HepG2 (cell line): ENCODE measurements around the gene RAB34. TPM values are rescaled to one million over a fixed set of nuclear protein-coding genes. Genes with fewer than 3 reads are reported as not detected.

Experiments
- ATF7-NPFF ChIP-seq: sonication (generic); formaldehyde crosslinking; IDR thresholded peaks from 2 replicates; pipeline ENCODE4 v1.8.1; 2023; ENCODE audit warnings: mild to moderate bottlenecking, low read depth, missing genetic modification reagents, moderate library complexity
- BCL6 ChIP-seq: IDR thresholded peaks from 2 replicates; pipeline ENCODE4 v1.6.1; 2016; ENCODE audit warnings: missing genetic modification reagents, missing compliant biosample characterization
- BRD4 ChIP-seq: sonication (generic); formaldehyde crosslinking; IDR thresholded peaks from 2 replicates; pipeline ENCODE4 v1.4.0; 2020; ENCODE audit warnings: missing genetic modification reagents
- ERF ChIP-seq: IDR thresholded peaks from 2 replicates; pipeline ENCODE4 v1.6.1; 2018; ENCODE audit warnings: missing biosample characterization, missing genetic modification reagents
- ISL2 ChIP-seq: sonication (generic); formaldehyde crosslinking; IDR thresholded peaks from 2 replicates; pipeline ENCODE4 v1.5.0; 2020; ENCODE audit warnings: missing genetic modification reagents
- KDM5A ChIP-seq: fragments of 200-600 bp; sonication (generic); IDR thresholded peaks from 2 replicates; pipeline ENCODE4 v1.7.0; 2018; ENCODE audit warnings: antibody characterized with exemption, mild to moderate bottlenecking, low read length, borderline replicate concordance
- KLF16 ChIP-seq, 2 experiments: sonication (generic) in 1 of 2; formaldehyde crosslinking in 1 of 2; IDR thresholded peaks; 2 replicates each; pipeline versions ENCODE4 v1.6.1 to v1.8.0; 2016 to 2023; ENCODE audit warnings: missing genetic modification reagents in 2 of 2, missing compliant biosample characterization in 1 of 2
- KMT2A ChIP-seq: sonication (generic); formaldehyde crosslinking; IDR thresholded peaks from 2 replicates; pipeline ENCODE4 v1.4.0; 2020; ENCODE audit warnings: missing genetic modification reagents
- MYC ChIP-seq: sonication (generic); formaldehyde crosslinking; IDR thresholded peaks from 2 replicates; pipeline ENCODE4 v1.9.0; 2021; ENCODE audit warnings: missing genetic modification reagents, borderline replicate concordance
- NR2F2 ChIP-seq: IDR thresholded peaks from 2 replicates; pipeline ENCODE4 v1.6.1; 2012; ENCODE audit warnings: low read depth, inconsistent platforms, borderline replicate concordance
- POLR2A ChIP-seq, 2 experiments: IDR thresholded peaks; 2 replicates each; pipeline ENCODE4 v1.6.1; 2011; ENCODE audit warnings: low read depth in 2 of 2, low read length in 2 of 2, mild to moderate bottlenecking in 1 of 2, moderate library complexity in 1 of 2; ENCODE audit not compliant: insufficient read depth in 1 of 2
- RXRB ChIP-seq: IDR thresholded peaks from 2 replicates; pipeline ENCODE4 v1.6.1; 2016; ENCODE audit warnings: borderline replicate concordance, missing genetic modification reagents, missing compliant biosample characterization
- SALL1 ChIP-seq: sonication (generic); formaldehyde crosslinking; IDR thresholded peaks from 2 replicates; pipeline ENCODE4 v1.8.0; 2022; ENCODE audit warnings: mild to moderate bottlenecking, missing genetic modification reagents
- TAF1 ChIP-seq: sonication (generic); formaldehyde crosslinking; IDR thresholded peaks from 2 replicates; pipeline ENCODE4 v1.4.0; 2020; ENCODE audit warnings: missing genetic modification reagents
- TEAD3 ChIP-seq: optimal IDR thresholded peaks from 2 replicates; pipeline ENCODE3; 2016; ENCODE audit warnings: borderline replicate concordance
- polyA plus RNA-seq, 8 experiments: library from polyadenylated mRNA; depleted of rRNA in 3 of 8; stranded (reverse) in 7 of 8; unstranded in 1 of 8; fragments of >200 nt; fragmentation: Illumina TruSeq in 4 of 8; extraction: Trizol in 4 of 8; gene quantifications; 2 replicates each; pipeline versions ENCODE4 v1.2.1 to v1.2.3, GENCODE V29; 2011 to 2016; ENCODE audit warnings: low read depth in 4 of 8, missing spikeins in 1 of 8, mixed read lengths in 1 of 8; ENCODE audit not compliant: insufficient read depth in 1 of 8
- total RNA-seq, 5 experiments: library from RNA; depleted of rRNA; stranded (reverse); fragments of >200 nt; fragmentation: Illumina TruSeq; extraction: Trizol; gene quantifications; 2 replicates each; pipeline ENCODE4 v1.2.3, GENCODE V29; 2016; ENCODE audit warnings: low read depth in 1 of 5
- TF ChIP-seq, protein P1 (sequence below): sonication (generic); formaldehyde crosslinking; IDR thresholded peaks from 2 replicates; pipeline ENCODE4 v1.4.0; 2020; ENCODE audit warnings: missing genetic modification reagents
- TF ChIP-seq, protein P2 (sequence below): sonication (generic); formaldehyde crosslinking; IDR thresholded peaks from 2 replicates; pipeline ENCODE4 v1.5.0; 2020; ENCODE audit warnings: mild to moderate bottlenecking, missing genetic modification reagents, borderline replicate concordance
- TF ChIP-seq, protein P3 (sequence below): sonication (generic); formaldehyde crosslinking; IDR thresholded peaks from 2 replicates; pipeline ENCODE4 v1.8.0; 2022; ENCODE audit warnings: low read depth, missing genetic modification reagents
- TF ChIP-seq, protein P4 (sequence below): sonication (generic); formaldehyde crosslinking; IDR thresholded peaks from 2 replicates; pipeline ENCODE4 v1.4.0; 2020; ENCODE audit warnings: missing genetic modification reagents
- TF ChIP-seq, protein P5 (sequence below): sonication (generic); formaldehyde crosslinking; IDR thresholded peaks from 2 replicates; pipeline ENCODE4 v1.4.0; 2020; ENCODE audit warnings: mild to moderate bottlenecking, low read depth, missing genetic modification reagents

Gene RAB34
- total and polyA plus RNA-seq, 2 of the 13 experiments (the other 11 are each of a cell fraction or from before 2014, with no cell fraction given) = 0.49 TPM; not detected in 1

DNA sequence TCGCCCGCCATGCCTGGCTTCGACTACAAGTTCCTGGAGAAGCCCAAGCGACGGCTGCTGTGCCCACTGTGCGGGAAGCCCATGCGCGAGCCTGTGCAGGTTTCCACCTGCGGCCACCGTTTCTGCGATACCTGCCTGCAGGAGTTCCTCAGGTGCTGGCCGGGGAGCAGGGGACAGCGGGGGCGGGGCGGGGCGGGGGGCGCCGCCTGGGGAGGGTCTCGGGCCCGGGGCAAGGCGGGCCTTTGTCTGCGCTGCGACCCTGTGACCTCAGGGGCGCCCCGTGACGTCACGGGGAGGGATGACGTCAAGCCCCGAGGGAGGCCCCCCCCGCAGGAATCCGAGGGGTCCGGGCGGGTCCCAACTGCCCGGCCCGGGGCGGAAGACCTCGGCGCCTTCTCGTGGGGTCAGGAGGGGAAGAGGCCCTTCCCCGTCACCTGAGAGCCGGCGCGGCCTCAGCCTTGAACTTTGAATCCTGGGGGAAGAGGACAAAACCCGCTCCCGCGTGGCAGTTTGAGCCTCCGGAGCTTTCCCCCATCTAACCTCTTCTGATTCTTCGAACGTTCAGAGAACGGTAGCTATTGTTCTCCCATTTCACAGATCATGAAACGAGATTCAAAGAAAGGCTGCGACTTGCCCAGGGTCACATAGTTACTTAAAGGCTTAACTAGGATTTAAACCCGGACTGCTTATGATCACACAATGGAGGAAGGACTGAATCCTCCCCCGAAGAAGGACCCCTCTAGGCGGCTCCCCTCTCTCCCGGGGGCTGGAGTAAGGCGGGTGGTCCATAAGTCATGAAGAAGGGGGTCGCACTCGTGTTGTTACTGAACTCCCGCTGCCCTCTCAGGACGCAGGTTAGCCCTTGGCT is 26.7 kb upstream of the RAB34 start (continued):
- TF ChIP-seq, protein P1, sequence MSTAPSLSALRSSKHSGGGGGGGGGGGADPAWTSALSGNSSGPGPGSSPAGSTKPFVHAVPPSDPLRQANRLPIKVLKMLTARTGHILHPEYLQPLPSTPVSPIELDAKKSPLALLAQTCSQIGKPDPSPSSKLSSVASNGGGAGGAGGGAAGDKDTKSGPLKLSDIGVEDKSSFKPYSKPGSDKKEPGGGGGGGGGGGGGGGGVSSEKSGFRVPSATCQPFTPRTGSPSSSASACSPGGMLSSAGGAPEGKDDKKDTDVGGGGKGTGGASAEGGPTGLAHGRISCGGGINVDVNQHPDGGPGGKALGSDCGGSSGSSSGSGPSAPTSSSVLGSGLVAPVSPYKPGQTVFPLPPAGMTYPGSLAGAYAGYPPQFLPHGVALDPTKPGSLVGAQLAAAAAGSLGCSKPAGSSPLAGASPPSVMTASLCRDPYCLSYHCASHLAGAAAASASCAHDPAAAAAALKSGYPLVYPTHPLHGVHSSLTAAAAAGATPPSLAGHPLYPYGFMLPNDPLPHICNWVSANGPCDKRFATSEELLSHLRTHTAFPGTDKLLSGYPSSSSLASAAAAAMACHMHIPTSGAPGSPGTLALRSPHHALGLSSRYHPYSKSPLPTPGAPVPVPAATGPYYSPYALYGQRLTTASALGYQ = peak; percentile 19; the same call in 1 of the 2 replicates
- TF ChIP-seq TAF1 (CRISPR knock-in tag) = peak; percentile 36; the same call in 1 of the 2 replicates
- 0 out of 2 replicates have a peak, but pooled peaks have one; percentile 14 for TF ChIP-seq KMT2A
- TF ChIP-seq MYC (CRISPR knock-in tag) = peak; percentile 93
- TF ChIP-seq BRD4 = 0 out of 2 replicates have a peak, but pooled peaks have one; percentile 38
- TF ChIP-seq RXRB = peak; percentile 61
- TF ChIP-seq NR2F2 = peak; percentile 74
- peak in 1 of 2 experiments; percentile 13; a peak in 1 of 4 replicates for TF ChIP-seq KLF16 (CRISPR knock-in tag; IDR thresholded peaks at IDR 0.05)
- peak in 1 of 2 experiments; percentile 75; a peak in 1 of 4 replicates for TF ChIP-seq POLR2A (IDR thresholded peaks at IDR 0.05; ENCODE audit: insufficient read depth in 1 of 2, low read depth in 2 of 2, low read length in 2 of 2)
- TF ChIP-seq, protein P2, sequence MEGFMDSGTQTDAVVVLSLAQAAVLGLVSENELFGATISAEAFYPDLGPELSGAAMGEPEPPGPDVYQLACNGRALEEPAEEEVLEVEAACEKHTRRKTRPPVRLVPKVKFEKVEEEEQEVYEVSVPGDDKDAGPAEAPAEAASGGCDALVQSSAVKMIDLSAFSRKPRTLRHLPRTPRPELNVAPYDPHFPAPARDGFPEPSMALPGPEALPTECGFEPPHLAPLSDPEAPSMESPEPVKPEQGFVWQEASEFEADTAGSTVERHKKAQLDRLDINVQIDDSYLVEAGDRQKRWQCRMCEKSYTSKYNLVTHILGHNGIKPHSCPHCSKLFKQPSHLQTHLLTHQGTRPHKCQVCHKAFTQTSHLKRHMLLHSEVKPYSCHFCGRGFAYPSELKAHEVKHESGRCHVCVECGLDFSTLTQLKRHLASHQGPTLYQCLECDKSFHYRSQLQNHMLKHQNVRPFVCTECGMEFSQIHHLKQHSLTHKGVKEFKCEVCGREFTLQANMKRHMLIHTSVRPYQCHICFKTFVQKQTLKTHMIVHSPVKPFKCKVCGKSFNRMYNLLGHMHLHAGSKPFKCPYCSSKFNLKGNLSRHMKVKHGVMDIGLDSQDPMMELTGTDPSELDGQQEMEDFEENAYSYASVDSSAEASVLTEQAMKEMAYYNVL (CRISPR knock-in tag) = 0 out of 2 replicates have a peak, but pooled peaks have one; percentile 19
- TF ChIP-seq, protein P3, sequence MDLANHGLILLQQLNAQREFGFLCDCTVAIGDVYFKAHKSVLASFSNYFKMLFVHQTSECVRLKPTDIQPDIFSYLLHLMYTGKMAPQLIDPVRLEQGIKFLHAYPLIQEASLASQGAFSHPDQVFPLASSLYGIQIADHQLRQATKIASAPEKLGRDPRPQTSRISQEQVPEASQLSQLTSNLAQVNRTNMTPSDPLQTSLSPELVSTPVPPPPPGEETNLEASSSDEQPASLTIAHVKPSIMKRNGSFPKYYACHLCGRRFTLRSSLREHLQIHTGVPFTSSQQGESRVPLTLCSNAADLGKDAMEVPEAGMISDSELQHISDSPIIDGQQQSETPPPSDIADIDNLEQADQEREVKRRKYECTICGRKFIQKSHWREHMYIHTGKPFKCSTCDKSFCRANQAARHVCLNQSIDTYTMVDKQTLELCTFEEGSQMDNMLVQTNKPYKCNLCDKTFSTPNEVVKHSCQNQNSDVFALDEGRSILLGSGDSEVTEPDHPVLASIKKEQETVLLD (CRISPR knock-in tag) = peak; percentile 62; the same call in 1 of the 2 replicates
- peak; percentile 66 for TF ChIP-seq SALL1 (CRISPR knock-in tag)
- TF ChIP-seq BCL6 (CRISPR knock-in tag) = peak; percentile 48; the same call in 1 of the 2 replicates
- peak; percentile 44; the same call in 1 of the 2 replicates for TF ChIP-seq KDM5A
- TF ChIP-seq, protein P4, sequence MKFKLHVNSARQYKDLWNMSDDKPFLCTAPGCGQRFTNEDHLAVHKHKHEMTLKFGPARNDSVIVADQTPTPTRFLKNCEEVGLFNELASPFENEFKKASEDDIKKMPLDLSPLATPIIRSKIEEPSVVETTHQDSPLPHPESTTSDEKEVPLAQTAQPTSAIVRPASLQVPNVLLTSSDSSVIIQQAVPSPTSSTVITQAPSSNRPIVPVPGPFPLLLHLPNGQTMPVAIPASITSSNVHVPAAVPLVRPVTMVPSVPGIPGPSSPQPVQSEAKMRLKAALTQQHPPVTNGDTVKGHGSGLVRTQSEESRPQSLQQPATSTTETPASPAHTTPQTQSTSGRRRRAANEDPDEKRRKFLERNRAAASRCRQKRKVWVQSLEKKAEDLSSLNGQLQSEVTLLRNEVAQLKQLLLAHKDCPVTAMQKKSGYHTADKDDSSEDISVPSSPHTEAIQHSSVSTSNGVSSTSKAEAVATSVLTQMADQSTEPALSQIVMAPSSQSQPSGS (CRISPR knock-in tag) = peak; percentile 91
- peak; percentile 27; the same call in 1 of the 2 replicates for TF ChIP-seq ISL2 (CRISPR knock-in tag)
- TF ChIP-seq ERF = peak; percentile 27
- peak; percentile 92 for TF ChIP-seq TEAD3 (CRISPR knock-in tag)
- peak; percentile 7; the same call in 1 of the 2 replicates for TF ChIP-seq ATF7-NPFF
- TF ChIP-seq, protein P5, sequence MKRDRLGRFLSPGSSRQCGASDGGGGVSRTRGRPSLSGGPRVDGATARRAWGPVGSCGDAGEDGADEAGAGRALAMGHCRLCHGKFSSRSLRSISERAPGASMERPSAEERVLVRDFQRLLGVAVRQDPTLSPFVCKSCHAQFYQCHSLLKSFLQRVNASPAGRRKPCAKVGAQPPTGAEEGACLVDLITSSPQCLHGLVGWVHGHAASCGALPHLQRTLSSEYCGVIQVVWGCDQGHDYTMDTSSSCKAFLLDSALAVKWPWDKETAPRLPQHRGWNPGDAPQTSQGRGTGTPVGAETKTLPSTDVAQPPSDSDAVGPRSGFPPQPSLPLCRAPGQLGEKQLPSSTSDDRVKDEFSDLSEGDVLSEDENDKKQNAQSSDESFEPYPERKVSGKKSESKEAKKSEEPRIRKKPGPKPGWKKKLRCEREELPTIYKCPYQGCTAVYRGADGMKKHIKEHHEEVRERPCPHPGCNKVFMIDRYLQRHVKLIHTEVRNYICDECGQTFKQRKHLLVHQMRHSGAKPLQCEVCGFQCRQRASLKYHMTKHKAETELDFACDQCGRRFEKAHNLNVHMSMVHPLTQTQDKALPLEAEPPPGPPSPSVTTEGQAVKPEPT = 0 out of 2 replicates have a peak, but pooled peaks have one; percentile 5
